IgD-negative memory B cell (primary cell): ENCODE measurements around the gene HSPA12B. TPM values are rescaled to one million over a fixed set of nuclear protein-coding genes. Genes with fewer than 3 reads are reported as not detected.
"Not testable (repeated sequence)": the region's sequence is repeated elsewhere in the genome, so short reads cannot be mapped to it uniquely, and the experiment has no call there.

Source experiments
- H3K27ac Mint-ChIP-seq, 3 donors: one replicate each; pipeline ENCODE4 v1.8.0; 2020 to 2022; ENCODE audit warnings: mild to moderate bottlenecking in 3 of 3, mixed read lengths in 3 of 3, moderate library complexity in 1 of 3
- H3K27me3 Mint-ChIP-seq: one replicate; pipeline ENCODE4 v1.8.0; 2021; ENCODE audit warnings: mixed read lengths
- H3K36me3 Mint-ChIP-seq: one replicate; pipeline ENCODE4 v1.8.0; 2020; ENCODE audit warnings: mild to moderate bottlenecking, mixed read lengths
- H3K4me1 Mint-ChIP-seq, 3 donors: one replicate each; pipeline ENCODE4 v1.8.0; 2020 to 2022; ENCODE audit warnings: mixed read lengths in 3 of 3, mild to moderate bottlenecking in 1 of 3
- H3K4me3 Mint-ChIP-seq, 4 donors: one replicate each; pipeline ENCODE4 v1.8.0; 2020 to 2022; ENCODE audit warnings: mild to moderate bottlenecking in 4 of 4, mixed read lengths in 4 of 4, moderate library complexity in 3 of 4
- H3K9me3 Mint-ChIP-seq, 3 donors: one replicate each; pipeline ENCODE4 v1.8.0; 2020 to 2021; ENCODE audit warnings: mixed read lengths in 3 of 3, mild to moderate bottlenecking in 1 of 3
- polyA plus RNA-seq: library from polyadenylated mRNA; unstranded; fragments of 300-500 nt; fragmentation: Illumina TruSeq; gene quantifications from one replicate; pipeline ENCODE4 v1.2.3, GENCODE V29; 2021

The HSPA12B gene
- polyA plus RNA-seq, 1 donor from 2014 or later: not detected

DNA sequence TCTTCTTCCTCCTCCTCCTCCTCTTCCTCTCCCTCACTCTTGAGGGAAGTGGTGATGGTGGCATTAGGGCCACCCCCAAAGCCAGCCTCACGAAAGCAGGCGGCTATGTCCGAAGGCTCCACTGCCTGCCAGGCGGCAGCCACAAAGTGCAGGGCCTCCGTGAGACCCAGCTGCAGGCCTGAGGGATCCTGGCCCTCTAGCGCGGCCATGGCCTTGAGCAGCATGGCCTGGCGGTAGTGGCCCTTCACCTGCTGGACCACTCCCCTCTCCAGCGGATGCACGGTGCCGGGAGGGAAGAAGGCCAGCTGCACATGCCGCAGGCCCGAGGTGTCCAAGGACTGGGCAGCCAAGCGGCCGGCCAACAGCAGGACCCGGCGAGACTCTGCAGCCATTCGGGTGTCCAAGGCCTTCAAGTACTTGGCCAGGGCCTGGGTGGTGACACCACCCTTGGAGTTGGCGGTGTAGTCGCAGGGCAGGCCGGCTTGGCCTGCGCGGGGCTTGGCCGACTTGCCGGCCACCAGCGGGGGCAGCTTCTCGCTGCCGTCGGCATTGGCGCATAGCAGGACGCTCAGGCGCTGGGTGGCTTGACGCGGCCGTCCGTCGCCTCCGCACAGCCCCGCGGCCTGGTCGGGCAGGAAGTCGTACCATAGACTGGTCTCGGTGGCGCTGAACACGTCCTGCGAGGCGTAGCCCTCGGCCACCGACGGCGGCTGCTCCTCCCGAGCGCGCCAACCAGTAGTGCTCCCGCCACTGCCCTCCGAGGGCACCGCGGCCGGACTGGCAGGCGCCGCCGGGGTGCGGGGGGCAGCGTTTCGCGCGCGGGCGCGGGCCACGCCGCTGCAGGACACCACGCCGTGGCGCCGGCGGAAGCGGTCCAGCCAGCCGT, 53.0 kb downstream of the HSPA12B start:
- Mint-ChIP-seq H3K27ac (peak overlapping the region in 1 of 3 donors; percentile 70), H3K4me3 (peak overlapping the region in 3 of 4 donors; percentile 8 to 65 (median 50)), H3K9me3 (no peaks in the 10 kb centered on the region), H3K4me1 (peaks cover 24 to 29% (median 25%) of the 10 kb centered on the region in 3 donors), H3K27me3 (no peaks in the 10 kb centered on the region), H3K36me3 (peaks cover 1% of the 10 kb centered on the region)

DNA sequence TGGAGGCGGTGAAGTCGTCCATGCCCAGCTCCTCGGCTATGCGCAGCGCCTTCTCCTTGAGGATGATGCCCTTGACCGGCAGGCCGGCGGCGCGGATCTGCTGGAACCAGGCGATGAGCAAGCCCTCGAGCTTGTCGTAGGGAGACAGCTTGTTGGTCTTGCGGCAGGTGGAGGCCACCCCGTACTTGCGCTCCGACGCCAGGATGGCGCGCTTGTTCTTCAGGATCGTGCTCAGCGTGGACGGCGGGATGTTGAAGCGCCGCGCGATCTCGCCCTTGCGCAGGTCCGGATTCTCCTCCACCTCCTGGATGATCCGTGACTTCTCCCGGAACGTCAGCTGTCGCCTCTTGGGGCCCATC, 53.6 kb downstream of the HSPA12B start:
- Mint-ChIP-seq H3K4me3 (peak overlapping the region; percentile 50 to 94 (median 87)), H3K36me3 (peaks cover 1% of the 10 kb centered on the region), H3K4me1 (peaks cover 20 to 24% (median 20%) of the 10 kb centered on the region in 3 donors), H3K9me3 (no peaks in the 10 kb centered on the region), H3K27me3 (no peaks in the 10 kb centered on the region), H3K27ac (peak overlapping the region in 2 of 3 donors; percentile 70 to 76)

DNA sequence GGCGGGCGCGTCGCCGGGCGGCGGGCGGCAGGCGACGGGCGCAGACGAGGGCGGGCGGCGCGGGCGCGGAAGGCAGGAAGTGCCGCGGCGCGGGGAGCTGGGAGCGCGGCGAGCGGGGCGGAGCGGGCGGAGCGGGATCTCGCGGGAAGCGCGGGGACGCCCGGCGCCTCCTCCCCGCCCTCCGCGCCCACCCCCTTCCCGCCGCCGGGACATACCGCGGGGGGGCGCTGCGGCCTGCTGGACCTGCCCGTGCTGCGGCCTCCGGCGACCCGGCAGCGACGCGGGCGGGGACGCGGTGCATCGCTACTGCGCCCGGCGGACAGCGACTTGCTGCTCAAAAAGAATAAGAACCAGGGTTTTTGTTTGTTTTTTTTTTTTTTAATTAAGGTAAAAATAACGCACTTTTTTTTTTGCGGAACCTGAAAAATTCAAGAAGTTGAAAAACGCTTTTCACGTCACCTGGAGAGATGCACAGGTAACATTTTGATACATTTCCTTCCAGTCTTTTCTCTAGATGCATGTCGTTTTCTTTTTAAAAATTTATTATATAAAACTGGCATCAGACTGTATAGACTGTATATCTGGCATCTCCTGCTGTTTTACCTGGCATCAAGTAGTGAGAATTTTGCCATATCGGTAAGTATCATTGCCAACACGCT, 54.3 kb downstream of the HSPA12B start, which contains the start of gene CENPB:
Gene CENPB (minus strand): TSS at position 76 of the 659 bp plus-strand sequence. CDS start 257 bp downstream, outside the sequence.
- Mint-ChIP-seq H3K4me1 (peaks cover 16 to 19% (median 16%) of the 10 kb centered on the region in 3 donors), H3K4me3 (peak within 1 kb of the TSS; percentile 83 to 94 (median 88))

DNA sequence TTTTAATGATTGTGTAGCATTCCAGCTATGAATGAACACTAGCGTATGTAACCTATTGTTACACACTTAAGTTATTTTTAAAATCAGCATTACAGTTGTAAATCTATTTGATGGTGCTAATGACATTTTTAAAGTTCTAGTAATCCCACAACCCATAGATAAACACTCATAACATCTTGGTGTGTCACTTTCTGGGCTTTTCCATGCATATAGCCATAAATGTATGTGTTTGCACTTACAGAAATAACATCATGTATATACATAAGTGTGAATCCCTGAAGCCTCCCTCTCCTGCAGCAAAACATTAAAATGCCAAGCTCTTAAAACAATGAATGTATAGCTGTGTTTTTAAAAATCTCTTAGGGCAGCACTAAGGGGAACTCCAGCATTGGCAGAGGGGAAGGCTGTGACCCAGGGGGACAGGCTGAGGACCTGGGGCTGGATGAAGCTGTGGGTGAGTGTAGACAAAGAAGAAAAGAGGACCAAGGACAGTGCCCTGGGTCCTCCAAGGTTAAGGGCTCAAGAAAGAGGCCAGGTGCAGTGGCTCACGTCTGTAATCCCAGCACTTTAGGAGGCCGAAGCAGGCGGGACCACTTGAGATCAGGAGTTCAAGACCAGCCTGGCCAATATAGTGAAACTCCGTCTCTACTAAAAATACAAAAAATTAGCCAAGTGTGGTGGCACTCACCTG, 55.0 kb downstream of the HSPA12B start:
- Mint-ChIP-seq H3K4me1 (peaks cover 14 to 16% (median 16%) of the 10 kb centered on the region in 3 donors), H3K27ac (peak overlapping the region in 2 of 3 donors; percentile 67 to 78), H3K27me3 (no peaks in the 10 kb centered on the region), H3K36me3 (no peaks in the 10 kb centered on the region), H3K9me3 (no peaks in the 10 kb centered on the region), H3K4me3 (peak overlapping the region; percentile 69 to 84 (median 76))

More for the DNA sequence above, 54.3 kb downstream of the HSPA12B start, which contains the start of gene CENPB:
- Mint-ChIP-seq H3K9me3 (no peaks in the 10 kb centered on the region), H3K36me3 (no peaks in the 10 kb centered on the region), H3K27ac (peak within 1 kb of the TSS in 2 of 3 donors; percentile 76 to 78), H3K27me3 (no peaks in the 10 kb centered on the region)

DNA sequence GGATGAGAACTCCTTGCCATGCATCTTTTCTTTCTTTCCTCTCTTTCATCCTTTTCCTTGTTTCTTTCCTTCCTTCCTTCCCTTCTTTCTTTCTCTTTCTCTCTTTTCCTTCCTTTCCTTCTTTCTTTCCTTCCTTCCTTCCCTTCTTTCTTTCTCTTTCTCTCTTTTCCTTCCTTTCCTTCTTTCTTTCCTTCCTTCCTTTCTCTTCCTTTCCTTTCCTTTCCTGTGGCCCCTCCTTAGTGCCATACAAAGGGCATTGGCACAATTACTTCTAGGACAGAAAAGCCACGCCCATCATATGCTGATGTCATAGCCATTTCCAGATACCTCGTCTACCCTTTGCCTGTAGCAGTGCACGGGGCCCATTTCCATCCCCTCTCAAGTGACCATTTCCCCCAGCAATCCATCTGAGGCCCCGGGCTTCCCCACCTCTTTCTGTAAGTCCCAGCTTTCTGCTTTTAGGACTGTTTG, 56.2 kb downstream of the HSPA12B start:
- H3K27ac Mint-ChIP-seq: peak overlapping the region in 1 of 3 donors; percentile 79
- H3K4me1 Mint-ChIP-seq: peaks cover 13 to 16% (median 14%) of the 10 kb centered on the region in 3 donors
- no peaks in the 10 kb centered on the region for H3K36me3 Mint-ChIP-seq
- H3K4me3 Mint-ChIP-seq: peak overlapping the region in 2 of 4 donors; percentile 70 to 84
- no peaks in the 10 kb centered on the region for H3K27me3 Mint-ChIP-seq
- H3K9me3 Mint-ChIP-seq: no peaks in the 10 kb centered on the region

DNA sequence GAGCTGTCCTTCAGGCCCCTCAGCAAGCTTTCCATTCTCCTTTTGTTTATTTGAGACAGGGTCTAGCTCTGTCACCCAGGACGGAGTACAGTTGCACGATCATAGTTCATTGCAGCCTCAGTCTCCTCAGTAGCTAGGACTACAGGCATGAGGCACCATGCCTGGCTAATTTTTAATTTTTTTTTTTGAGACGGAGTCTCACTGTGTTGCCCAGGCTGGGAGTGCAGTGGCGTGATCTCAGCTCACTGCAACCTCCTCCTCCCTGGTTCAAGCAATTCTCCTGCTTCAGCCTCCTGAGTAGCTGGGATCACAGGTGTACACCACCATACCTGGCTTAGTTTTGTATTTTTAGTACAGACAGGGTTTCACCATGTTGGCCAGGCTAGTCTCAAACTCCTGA, 56.7 kb downstream of the HSPA12B start:
- not testable (repeated sequence) for H3K9me3 Mint-ChIP-seq, H3K27me3 Mint-ChIP-seq, H3K36me3 Mint-ChIP-seq
- H3K27ac Mint-ChIP-seq: peak overlapping the region in 1 of 3 donors; percentile 79
- H3K4me1 Mint-ChIP-seq: peaks cover 13 to 16% (median 14%) of the 10 kb centered on the region in 3 donors
- H3K4me3 Mint-ChIP-seq: peak overlapping the region in 2 of 4 donors; percentile 70 to 84

DNA sequence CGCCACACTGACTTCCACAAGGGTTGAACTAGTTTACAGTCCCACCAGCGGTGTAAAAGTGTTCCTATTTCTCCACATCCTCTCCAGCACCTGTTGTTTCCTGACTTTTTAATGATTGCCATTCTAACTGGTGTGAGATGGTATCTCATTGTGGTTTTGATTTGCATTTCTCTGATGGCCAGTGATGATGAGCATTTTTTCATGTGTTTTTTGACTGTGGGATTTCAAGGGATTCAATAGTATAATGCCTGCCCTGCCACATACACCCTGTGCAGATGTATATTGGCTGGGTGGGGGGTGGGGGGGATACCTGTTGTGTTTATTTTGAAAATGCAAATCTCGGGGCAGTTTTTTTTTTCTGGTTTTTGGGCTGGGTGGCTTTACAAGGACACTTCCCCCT, 61.7 kb downstream of the HSPA12B start:
- H3K27ac Mint-ChIP-seq: peak overlapping the region in 1 of 3 donors; percentile 43
- H3K9me3 Mint-ChIP-seq, H3K27me3 Mint-ChIP-seq, H3K36me3 Mint-ChIP-seq: not testable (repeated sequence)
- H3K4me3 Mint-ChIP-seq: peak overlapping the region in 2 of 4 donors; percentile 44 to 98
- H3K4me1 Mint-ChIP-seq: peaks cover 24 to 27% (median 26%) of the 10 kb centered on the region in 3 donors

DNA sequence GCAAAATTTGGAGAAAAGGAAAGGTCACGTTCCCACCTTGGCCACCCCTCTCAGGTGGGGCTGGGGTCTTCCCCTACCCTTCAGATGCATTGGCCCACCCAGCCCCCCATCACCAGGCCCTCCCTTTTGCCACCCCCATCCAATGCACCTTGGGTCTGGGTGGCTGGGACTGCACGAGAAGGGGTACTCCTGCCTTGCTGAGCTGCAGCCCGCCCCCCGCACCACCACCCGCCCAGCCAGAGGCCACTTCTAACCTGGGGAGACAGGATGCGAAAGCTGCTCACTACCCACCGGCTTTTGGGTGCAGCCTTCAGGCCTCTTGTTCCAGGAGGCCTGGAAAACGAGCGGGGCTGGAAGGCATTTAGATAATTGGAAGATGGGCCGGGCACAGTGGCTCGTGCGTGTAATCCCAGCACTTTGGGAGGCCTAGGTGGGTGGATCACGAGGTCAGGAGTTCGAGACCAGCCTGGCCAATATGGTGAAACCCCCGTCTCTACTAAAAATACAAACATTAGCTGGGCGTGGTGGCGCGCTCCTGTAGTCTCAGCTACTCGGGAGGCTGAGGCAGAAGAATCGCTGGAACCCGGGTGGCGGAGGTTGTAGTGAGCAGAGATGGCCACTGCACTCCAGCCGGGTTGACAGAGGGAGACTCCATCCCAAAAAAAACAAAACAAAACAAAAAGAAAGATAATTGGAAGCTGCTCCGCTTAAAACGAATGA, 62.4 kb downstream of the HSPA12B start:
- H3K4me3 Mint-ChIP-seq: peak overlapping the region; percentile 90 to 98 (median 96)
- peaks cover 29 to 34% (median 33%) of the 10 kb centered on the region in 3 donors for H3K4me1 Mint-ChIP-seq
- H3K36me3 Mint-ChIP-seq: no peaks in the 10 kb centered on the region
- no peaks in the 10 kb centered on the region for H3K27me3 Mint-ChIP-seq
- peak overlapping the region; percentile 94 to 99 (median 97) for H3K27ac Mint-ChIP-seq
- no peaks in the 10 kb centered on the region for H3K9me3 Mint-ChIP-seq

DNA sequence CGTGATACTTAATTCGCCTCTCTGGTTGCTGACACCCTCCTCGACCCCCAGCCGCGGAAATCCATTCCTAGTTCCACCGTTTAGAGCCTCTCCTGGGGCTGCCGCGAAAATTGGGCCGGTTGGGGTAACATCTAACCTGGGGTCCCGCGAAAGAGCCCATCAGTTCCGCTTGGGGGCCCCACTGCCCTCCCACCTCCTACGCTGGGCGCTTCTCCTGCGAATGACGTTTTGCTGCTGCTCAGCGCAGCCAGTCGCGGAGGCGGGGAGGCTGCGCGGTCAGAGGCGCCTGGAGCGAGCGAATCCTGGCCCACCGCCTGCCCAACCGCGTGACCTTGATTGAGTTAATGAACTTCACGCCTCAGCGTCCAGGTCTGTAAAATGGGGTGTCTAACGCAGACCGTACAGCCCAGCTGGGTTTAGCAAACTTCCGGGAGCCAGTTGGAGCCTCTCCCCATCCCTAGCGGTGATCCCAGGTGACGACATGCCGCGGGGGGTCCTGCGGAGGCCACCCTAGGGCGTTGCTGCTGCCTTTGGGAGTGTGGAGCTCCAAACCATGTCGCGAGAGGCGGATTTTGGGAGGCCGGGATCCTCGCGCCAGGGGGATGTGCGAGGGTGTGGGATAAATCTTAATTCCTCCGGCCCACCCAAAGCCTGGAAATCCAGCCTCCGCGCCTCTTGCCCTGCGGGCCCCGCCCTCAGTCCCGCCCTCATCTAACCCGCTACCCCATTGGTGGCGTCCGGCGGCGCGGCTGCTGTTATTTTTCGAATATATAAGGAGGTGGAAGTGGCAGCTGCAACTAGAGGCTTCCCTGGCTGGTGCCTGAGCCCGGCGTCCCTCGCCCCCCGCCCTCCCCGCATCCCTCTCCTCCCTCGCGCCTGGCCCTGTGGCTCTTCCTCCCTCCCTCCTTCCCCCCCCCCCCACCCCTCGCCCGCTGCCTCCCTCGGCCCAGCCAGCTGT, 63.3 kb downstream of the HSPA12B start, which contains the start of gene CDC25B:
Gene CDC25B (plus strand): TSS at position 800 of the 958 bp plus-strand sequence. CDS start 222 bp downstream, outside the sequence.
- Mint-ChIP-seq H3K27ac (peak within 1 kb of the TSS; percentile 94 to 99 (median 97)), H3K27me3 (no peaks in the 10 kb centered on the region), H3K9me3 (no peaks in the 10 kb centered on the region), H3K36me3 (no peaks in the 10 kb centered on the region), H3K4me3 (peak within 1 kb of the TSS; percentile 90 to 98 (median 96)), H3K4me1 (peaks cover 35 to 42% (median 36%) of the 10 kb centered on the region in 3 donors)

DNA sequence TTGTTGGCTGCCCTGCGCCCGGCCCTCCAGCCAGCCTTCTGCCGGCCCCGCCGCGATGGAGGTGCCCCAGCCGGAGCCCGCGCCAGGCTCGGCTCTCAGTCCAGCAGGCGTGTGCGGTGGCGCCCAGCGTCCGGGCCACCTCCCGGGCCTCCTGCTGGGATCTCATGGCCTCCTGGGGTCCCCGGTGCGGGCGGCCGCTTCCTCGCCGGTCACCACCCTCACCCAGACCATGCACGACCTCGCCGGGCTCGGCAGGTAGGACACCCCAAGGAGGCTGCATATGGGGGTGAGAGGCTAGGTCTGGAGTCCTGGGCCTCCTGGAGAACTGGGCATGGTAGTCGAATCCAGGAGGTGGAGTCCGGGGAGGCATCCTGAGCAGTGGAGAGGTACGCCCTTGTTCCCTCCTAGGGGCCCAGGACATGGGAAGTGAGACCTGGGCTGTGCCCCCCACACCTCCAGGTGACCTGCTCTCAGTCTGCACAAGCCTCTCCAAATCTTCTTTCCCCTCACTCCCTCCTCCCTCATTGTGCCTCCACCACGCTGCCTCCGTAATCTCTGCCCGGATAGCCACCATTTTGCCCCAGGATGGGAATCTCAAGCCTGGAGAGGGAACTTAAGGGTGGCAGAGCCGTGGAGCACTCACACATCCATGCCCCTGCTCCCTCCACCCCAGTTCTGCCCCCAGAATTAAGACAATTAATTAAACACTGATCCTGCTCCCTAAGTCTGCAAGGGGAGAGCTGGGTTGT, 64.2 kb downstream of the HSPA12B start:
- Mint-ChIP-seq H3K4me1 (peaks cover 36 to 42% (median 38%) of the 10 kb centered on the region in 3 donors), H3K9me3 (no peaks in the 10 kb centered on the region), H3K27ac (peak overlapping the region in 2 of 3 donors; percentile 13 to 99), H3K27me3 (no peaks in the 10 kb centered on the region), H3K4me3 (peak overlapping the region; percentile 76 to 98 (median 91)), H3K36me3 (no peaks in the 10 kb centered on the region)

DNA sequence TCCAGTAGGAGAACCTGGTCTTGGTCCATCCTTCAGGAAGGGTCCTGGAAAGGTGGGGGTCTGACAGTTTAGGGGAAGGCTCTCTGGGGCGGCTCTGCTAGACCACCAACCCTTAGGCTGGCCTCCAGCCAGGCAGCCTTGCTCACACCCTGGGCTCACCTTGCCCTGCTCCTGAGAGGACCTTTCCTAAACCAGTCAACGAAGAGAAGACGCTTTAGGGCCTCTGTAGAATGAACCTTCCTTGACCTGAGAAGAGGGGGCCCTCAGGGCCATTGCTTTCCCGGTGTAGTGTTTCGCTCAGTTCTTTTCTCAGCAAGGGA, 64.7 kb downstream of the HSPA12B start:
- no peaks in the 10 kb centered on the region for H3K36me3 Mint-ChIP-seq
- H3K27ac Mint-ChIP-seq: peak overlapping the region in 1 of 3 donors; percentile 98
- peak overlapping the region; percentile 76 to 91 (median 89) for H3K4me3 Mint-ChIP-seq
- no peaks in the 10 kb centered on the region for H3K9me3 Mint-ChIP-seq
- no peaks in the 10 kb centered on the region for H3K27me3 Mint-ChIP-seq
- peaks cover 36 to 42% (median 38%) of the 10 kb centered on the region in 3 donors for H3K4me1 Mint-ChIP-seq

DNA sequence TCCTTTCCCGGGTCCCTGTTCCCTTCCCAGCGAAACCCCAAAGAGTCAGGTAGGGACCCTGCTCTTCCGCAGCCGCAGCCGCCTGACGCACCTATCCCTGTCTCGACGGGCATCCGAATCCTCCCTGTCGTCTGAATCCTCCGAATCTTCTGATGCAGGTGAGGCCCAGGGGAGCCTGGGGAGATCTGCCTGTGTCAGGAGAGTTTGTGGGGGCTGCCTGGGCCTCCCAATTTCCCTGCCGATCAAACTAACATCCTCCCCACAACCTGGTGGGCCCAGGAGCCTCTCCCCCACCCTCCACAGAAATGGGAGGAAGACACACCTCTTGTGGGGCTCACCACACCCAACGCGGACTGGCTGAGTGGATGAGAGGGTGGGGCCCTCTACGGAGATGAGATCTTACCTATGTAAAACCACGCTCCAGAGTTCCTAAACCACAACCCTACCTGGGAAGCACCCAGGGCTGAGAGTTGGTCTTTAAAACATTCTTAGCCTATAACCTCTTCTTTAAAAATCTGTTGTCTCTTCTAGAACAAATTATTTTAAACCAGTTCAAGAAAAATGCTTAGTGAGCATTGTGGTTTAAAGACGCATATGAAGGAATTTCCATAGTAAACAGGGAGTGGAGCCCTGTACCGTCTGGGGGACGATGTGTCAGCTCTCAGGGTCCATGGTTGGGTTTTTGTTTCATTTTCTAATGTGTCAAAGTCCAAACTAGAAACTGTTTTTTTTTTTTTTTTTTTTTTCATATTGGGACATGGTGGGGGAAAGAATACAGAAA, 65.3 kb downstream of the HSPA12B start:
- peaks cover 38 to 46% (median 41%) of the 10 kb centered on the region in 3 donors for H3K4me1 Mint-ChIP-seq

More for the DNA sequence above, 65.3 kb downstream of the HSPA12B start:
- Mint-ChIP-seq H3K4me3 (peak overlapping the region; percentile 76 to 91 (median 89)), H3K36me3 (peaks cover 2% of the 10 kb centered on the region), H3K27me3 (no peaks in the 10 kb centered on the region), H3K9me3 (no peaks in the 10 kb centered on the region), H3K27ac (peak overlapping the region; percentile 85 to 98 (median 98))
